ENCODE measurements around the gene COL4A2.

The COL4A2 gene

DNA sequence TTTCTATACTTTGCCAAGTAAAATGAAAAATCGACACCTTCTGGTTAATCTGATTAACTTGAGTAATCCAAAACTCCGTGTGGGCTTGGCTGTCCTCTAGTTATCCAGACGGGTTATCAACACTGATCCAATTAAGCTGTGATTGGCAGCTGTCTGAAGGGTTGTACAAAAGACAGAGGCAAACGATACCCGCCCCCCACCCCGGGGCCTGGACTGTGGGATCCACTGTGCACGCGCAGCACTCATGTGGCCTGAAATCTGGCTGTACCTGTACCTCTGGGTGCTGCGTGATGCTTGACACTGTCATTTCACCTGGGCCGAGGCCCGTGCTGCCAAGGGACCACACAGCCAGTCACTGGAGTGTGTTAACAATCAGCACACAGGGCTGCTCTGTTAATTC lies 53.5 kb downstream of the COL4A2 start:
- DNase-seq: peak; percentile 42 to 86

DNA sequence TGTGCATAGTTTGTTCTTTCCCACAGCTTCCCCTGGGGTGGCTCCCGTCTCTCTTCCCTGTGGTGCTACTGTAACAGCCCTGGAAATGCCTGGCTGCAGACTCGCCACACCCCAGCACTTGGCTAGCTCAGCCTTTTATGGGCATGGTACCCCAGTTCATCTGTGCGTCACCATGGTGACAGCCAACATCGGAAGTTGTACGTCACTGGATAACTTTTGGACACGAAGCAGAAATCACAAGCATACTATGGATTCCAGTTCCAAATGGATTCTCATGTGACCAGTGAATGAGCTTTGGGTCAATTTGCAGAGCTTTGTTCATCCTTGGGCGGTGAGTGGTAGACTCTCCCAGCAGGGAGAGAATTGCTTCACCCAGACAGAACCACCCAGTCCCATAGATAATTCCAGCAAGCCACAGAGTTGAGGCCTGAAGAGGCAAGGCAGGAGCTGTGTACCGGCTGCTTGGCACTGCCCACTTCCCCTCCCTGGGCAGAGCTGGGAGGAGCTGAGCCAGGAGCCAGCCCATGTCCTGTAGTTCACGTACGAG lies 54.4 kb downstream of the COL4A2 start:
- no peak for DNase-seq

DNA sequence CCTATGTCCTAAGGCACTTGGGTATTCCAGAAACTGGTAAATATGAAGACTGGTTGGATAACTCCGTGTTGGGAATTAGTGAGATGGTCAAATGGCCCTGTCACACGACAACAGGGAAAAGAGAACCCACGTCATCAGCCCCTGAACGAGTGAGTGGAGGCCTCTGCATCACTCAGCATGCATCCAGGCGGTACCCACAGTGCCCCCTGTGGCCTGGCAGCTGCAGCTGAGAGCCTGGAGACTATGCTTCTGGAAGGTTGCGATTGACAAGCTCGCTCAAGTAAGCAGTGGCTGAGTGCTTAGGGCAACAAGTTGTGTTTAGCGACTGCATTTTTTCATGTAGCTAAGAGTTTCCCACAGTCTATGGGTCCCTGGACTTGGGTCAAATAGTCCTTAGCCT lies 55.9 kb downstream of the COL4A2 start:
- DNase-seq: no peak

DNA sequence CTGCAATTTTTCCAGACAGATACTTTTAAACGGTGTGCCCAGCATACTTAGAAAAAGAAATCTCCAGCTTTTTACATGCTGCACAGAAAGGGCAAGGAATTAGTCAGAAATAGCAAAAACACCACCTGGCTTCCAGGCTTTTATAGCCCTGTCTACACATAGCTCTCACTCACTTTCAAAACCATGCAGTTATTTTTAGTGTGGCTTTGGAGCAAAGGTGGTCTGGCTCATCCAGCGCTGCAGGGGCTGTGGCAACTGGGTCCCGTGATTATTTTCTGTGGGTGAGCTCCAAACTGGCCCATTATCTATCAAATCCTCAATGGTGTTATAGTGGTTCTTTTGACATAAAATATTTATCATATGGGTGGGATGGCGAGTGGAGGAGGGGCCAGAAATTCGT lies 57.0 kb downstream of the COL4A2 start:
- DNase-seq: no peak

DNA sequence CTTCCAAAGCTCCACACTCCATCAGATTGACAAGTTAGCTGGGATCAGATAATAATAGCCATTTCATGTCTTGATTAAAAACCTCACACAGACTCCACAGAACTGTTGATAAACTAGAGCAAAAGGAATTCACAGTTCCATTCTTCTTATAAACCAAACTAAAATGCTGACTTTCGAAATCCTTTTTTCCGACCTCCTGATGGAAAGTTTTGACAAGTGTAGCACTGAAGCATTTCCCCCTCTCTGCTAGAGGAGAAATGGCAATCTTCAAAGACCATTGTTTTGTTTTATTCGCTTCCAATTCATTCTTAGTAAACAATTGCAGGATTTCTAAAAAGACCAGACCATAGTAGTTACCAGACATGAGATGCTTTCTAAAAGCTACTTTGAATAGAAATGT lies 58.8 kb downstream of the COL4A2 start:
- DNase-seq: no peak

DNA sequence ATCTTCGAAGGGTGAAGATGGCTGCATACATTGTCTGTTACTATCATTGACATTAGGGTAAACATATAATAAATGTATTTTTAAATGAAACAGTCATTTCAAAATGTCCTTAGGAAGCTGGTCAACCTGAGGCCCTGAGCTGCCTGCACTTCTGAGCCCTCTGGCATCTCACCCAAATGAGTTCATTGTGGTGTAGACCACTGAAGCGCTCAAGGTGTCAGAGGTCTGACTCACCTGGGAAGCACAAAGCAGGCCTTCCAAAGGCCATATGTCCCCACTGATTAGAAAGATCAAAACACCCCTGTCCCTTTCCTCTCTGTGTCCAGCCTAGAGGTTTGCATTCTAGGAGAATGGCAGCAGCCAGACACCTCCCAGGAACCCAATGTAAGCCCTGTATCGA lies 59.6 kb downstream of the COL4A2 start:
- no peak for DNase-seq

DNA sequence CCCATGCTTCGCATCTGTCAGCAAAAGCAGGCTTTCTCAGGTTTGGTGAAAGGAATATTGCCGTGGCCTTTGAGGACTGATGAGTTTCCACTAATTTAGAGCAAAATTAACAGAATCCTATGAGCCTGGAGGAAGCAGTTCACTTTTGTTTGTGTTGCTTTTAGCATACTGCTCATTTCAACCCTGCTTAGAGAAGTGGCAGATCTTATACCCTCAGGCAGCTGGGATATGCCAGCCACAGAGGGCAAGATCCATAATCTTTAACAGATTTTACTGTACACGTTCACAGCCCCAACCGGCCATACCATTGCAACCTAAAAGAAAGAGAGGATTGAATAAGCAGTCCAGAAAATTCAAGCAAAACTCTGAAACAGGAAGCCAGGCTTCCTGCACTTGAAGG lies 60.5 kb downstream of the COL4A2 start:
- DNase-seq: no peak

DNA sequence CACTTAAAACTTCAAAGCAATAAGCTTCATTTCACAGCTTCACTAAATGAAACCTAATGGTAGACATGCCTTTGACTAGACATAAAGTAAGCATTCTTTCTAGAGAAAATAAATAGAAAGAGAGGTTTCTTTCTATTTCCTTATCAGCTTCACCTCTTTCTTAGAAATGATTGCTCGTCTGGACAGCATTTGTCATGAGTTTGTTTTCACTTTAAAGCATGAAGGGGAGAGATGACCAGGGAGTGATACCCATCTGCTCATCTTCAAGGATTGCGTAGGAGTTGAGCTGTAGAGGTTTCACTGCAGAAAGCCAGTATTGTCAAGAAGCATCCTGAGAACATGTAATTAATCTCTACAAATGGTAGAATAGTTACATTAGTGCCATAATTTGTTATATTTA lies 61.3 kb downstream of the COL4A2 start:
- DNase-seq: no peak

DNA sequence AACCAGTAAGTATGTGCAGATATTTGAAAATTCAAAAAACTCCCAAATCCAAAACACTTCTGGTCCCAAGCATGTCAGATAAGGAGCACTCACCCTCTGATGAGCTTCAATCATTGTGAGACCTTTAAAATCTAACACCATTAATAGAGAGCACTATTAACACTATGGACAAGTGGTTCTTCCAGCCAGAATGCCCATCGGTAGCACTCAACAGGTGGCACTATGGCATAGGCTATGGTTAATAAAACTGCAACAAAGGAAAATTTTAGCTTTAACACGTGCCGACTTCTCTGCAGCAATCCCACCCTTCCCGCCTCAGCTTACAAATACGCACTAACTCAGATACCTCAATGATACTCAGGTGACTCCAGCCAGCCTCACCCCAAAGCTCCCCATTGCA lies 62.3 kb downstream of the COL4A2 start:
- no peak for DNase-seq

DNA sequence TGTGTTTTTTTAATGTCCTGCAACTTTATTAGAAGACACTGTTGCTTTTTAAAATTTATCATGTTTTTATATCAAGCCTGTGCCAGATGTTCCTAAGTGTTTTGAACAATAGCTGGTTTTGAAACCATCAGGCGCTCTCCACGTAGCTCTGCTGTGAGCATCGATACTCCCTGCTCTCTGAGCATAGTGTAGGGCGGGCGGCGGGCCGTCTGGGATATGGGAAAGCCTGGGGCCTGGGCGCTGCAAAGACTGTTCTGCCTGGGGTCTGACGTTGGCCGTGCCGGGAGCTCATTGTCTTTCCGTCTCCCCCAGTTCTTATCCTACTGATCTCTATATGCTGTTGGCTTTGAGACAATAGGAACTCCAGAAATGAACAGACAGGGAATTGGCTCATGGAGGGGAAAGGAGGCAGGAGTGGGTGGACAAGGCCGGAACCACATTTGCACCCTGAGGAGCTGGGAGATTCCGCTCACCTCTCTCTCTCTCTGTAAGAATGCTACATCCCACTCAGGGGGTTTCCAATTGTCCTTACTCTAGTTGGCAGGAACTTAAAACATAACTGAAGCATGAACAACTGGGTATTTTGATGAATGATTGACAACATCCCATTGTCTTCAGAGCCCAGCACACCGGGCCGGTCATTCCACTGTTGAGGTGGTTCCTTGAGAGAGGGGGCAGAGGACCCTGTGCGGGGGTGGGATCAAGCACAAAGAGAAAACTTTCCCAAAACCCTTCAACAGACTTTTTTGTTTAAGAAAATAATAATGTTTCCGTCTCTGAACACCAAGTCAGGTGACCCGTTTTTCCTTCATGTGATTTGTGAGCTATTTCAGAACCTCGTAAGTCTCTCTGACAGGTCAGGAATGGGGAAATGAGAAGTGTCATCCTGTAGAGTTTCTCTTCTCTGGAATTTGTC lies 64.7 kb downstream of the COL4A2 start:
- no peak for DNase-seq

DNA sequence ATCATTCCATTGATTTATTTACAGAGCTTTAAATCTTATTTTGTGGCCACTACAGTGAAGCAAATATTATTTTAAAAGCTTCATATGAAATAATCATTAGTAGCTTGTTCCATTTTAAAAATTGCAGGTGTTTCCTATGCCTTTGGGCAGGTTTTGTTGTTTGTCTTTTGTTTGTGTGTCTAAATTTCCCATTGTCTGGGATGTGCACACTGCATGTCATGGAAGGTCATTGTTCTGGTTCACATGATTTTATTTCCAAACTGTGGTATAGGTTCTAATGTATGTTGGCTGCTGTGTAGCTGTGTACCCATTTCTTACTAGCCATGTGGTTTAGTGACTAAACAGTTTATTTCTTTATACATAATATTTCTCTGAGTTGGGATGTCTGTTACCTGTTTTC lies 65.6 kb downstream of the COL4A2 start:
- no peak for DNase-seq

DNA sequence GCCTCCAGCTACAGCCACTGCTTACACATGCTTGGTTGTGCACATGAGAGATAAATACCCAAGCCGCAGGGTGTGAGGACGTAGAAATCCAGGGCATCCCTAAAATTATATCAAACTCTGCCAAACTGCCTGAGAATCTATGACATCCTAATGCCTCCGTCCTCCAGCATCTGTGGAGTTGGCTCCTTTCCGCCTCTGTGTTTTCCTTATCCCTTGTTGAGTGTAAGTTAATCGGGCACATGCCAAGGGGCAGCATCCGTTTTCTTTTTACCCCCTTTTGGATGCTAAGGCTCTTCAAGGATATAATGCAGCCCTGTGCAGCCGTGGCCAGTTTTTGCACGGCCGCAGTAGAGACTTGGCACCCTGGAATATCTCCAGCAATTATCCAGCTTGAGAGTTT lies 66.5 kb downstream of the COL4A2 start:
- no peak for DNase-seq

DNA sequence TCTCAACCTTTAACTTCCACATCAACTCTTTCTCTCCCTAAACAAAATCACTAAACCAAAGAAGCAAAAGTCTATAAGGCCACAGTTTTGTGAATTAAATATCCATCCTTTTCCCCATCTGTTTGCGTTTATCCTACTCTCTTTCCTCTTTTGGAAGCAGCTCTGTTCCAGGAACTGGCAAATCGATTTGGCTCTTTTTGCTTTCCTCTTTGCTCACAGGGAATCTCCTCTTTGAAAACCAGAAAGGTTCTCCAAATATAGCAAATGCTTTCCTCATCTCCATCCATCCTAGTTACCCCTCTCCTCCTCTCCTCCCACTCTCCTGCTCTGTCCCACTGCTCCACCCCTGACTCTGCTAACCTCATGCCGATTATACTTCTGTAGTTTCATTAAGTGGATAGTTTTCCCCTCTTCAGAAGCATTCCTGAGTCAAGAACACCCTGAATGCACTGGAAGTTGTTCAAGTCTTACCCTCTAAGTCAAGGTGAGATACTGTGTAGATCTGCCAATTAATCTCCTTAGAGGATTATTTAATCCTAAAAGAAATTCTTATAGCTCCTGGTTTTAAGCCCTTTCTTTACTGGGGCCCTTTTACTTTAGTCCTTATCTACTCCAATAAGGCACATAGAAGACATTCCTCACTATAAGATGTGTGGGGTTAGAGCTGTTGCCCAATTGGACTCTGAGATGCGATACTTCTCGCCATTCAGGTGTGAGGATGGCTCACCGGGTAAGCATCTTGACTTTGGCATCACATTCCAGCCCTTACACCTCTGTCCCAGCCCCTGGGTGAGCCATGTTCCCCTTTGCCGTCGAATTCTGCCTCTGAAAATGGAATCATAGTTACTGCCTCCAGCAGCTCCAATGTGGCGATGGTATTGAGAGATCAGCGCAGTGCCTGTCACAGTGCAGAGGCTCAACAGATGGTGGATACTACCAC lies 67.6 kb downstream of the COL4A2 start:
- DNase-seq: no peak

DNA sequence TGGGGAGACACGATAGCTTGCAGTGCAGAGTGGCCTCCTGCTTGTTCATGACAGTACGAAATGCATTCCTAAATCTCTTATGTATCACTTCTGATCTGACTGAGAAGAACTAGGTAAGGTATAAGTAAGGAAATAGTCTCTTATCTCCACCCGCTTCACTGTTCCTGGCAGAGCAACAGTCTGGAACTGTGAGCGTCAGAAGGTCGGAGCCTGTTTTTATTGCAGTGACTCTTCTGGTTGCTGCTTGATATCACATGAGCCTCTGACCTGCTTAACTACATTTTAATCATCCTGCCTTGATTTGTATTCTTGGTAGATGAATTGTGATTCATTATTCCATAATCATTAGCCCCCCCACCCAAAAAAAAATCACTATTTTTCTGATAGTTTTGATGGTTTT lies 69.0 kb downstream of the COL4A2 start:
- DNase-seq: no peak

DNA sequence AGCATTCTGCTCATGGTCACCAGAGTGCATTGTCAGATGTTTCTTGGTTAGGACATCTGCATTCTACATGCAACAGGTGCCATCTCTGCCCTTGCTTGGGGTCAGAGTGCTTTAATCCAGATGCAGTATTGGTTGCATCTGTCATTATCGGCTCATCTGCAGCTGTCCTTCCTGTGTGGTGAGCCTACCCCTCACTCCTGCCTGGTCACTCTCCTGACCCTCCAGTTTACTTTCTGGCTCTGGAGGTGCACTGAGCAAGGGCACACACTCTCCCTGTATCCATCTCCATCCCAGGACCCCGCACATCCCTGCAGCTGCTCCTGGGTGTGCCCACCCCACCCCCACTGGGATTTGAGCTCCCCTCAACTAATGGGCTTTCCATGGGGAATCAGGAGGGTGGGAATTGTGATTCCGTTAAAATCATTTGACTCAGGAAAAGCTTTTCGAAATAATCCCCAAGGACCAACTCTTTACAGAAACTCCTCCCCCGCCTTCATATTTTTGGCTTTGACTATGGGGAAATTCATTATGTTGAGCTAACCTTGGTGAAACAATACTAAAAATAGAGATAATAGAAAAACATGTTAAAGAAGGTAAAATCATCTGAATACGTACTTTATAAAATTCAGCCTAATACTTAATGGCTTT lies 70.2 kb downstream of the COL4A2 start:
- no peak for DNase-seq

DNA sequence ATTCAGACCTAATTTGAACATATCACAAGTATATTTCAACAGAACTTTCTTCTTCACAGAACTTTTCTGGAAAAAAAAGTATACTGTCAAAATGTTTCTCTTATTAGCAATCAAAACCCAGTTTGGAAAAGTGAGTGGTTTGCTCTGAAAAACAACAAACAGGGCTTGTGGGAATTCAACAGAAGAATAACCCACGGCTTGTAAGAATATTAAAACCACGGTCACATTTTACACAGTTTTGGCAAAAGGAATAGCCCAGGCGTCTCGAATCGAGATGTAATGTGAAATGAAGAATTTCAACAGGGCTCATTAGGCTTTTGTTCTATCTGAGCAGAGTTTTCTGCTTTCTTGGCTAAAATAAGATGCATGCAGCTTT lies 70.7 kb downstream of the COL4A2 start:
- DNase-seq: no peak

DNA sequence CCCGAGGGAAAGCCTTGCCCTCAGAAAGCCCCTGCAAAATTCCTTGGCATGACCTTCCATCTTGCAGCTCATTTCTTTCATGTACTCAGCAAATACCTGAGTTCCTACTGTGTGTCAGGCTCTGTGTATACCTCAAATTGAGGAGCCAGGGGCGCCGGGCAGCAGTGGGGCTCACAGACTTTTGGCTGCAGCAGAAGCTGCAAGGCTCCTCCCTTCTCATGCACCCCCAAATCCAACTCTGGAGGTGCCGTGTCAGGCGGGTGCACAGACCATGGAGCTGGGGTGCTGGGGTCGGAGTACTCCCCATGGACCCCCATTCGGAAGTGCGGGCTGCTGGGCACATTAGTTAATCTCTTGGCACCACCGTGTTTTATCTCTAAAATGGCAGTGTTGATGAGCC lies 72.3 kb downstream of the COL4A2 start:
- no peak for DNase-seq

DNA sequence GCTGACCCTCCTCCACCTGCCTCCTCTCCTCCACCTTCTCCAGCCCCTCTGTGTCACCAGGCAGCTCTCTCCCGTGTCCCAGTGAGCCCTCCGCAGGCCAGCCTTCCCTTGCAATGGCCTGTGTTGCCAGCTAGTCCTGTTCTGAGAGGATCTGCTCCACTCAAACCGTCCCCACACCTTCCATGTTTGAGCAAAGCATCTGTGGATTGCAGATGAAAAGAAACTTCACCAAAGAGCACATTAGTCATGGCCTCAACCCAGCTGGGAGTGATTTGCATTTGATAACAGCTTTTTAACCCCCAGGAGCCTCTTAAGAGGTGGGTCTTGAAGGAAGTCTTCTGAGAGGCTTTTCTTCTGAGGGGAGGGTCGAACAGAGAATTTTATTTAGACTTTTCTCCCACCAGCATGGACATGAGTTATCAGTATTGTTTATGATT lies 72.8 kb downstream of the COL4A2 start:
- no peak for DNase-seq

DNA sequence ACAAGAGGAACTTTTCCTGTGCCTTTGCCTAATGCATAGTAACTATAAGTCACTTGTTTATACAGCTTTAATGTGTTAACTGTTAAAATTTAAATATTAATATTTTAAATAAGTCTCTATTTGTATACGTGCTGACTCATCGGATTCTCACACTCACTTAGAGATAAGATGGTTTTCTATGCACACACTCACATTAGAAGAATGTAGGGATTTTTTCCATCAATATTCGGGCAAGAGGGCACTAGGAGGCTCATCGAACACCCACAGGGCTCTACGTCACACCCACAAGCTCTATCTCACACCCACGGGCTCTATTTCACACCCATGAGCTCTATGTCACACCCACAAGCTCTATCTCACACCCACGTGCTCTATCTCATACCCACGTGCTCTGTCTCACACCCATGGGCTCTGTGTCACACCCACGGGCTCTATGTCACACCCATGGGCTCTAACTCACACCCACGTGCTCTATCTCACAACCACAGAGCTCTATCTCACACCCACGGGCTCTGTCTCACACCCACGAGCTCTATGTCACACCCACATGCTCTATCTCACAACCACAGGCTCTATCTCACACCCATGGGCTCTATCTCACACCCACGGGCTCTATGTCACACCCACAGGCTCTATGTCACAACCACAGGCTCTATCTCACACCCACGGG lies 73.4 kb downstream of the COL4A2 start:
- DNase-seq: no peak

DNA sequence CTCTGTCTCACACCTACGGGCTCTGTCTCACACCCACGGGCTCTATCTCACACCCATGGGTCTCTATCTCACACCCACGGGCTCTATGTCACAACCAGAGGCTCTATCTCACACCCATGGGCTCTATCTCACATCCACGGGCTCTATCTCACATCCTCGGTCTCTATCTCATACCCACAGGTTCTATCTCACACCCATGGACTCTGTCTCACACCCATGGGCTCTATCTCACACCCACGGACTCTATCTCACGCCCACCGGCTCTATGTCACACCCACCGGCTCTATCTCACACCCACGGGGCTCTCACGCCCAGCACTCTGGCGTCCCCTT lies 73.9 kb downstream of the COL4A2 start:
- no peak for DNase-seq

DNA sequence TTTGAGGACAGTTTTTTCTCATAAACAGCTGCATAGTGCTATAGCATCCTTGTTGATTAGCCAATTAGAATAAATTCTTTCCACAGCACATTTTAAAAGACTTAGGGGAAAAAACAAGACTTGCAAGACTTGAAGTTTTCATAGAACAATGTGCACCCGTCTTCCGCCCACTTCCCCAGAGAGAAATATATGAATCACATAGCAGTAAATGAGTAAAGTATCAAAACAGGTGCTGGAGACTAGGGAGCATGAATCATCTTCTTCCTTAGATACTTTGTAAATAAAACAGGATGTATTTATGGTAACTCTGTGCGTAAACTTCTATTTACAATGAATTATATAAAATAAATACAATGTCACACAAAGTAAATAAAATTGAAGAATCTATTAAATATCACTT lies 75.1 kb downstream of the COL4A2 start:
- no peak for DNase-seq

DNA sequence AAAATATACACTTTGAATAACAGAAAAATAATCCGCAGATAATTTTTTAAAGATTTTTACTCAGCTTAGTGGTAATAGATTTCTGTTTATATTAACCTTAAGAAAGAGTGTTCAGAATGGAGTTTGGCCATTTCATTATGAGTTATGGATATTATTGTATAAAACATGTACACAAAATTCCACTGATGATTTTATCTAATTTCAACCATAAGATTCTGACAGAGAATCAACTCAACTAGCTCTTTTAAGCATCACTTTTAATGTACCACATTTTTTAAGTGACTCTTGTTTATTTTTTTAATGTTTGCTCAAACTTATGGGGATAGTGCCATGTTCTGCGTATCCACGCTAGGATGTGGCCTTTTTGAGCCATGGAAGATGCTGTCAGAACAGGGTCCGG lies 75.7 kb downstream of the COL4A2 start:
- no peak for DNase-seq
